Panc1 (cell line): Measurements from ENCODE around the gene SCAMP1.

ENCODE experiments used
- CTCF ChIP-seq: fragments of 450-650 bp; IDR thresholded peaks from 2 replicates; pipeline ENCODE4 v1.5.1; 2017; ENCODE audit warnings: mild to moderate bottlenecking
- POLR2AphosphoS5 ChIP-seq: IDR thresholded peaks from 2 replicates; pipeline ENCODE4 v1.6.1; 2012; ENCODE audit warnings: mild to moderate bottlenecking, low read depth, low read length, moderate library complexity
- REST ChIP-seq, 2 experiments: IDR thresholded peaks; 2 replicates each; pipeline ENCODE4 v1.6.1; 2011 to 2012; ENCODE audit warnings: low read depth in 2 of 2, control low read depth in 1 of 2, low read length in 1 of 2, mild to moderate bottlenecking in 1 of 2, moderate library complexity in 1 of 2; ENCODE audit not compliant: insufficient read depth in 1 of 2
- SIN3A ChIP-seq: IDR thresholded peaks from 2 replicates; pipeline ENCODE4 v1.6.1; 2012; ENCODE audit warnings: low read depth, mild to moderate bottlenecking, low read length, moderate library complexity, borderline replicate concordance; ENCODE audit not compliant: insufficient read depth
- TCF7L2 ChIP-seq: IDR thresholded peaks from 2 replicates; pipeline ENCODE4 v1.6.1; 2011; ENCODE audit warnings: mild to moderate bottlenecking, low read depth, low read length, inconsistent platforms

GRCh38 chr5:78430866-78431265 lies 70.4 kb downstream of the SCAMP1 start:
- TF ChIP-seq CTCF = no peak
- TF ChIP-seq POLR2AphosphoS5 = no peak
- TF ChIP-seq REST (IDR thresholded peaks at IDR 0.05; ENCODE audit: insufficient read depth in 1 of 2, low read depth in 2 of 2, low read length in 1 of 2) = no peak
- no peak for TF ChIP-seq SIN3A
- TF ChIP-seq TCF7L2 = no peak
